PFSK-1 (cell line): ENCODE results near the gene TBCA.

Source experiments
- POLR2AphosphoS5 ChIP-seq: IDR thresholded peaks from 2 replicates; pipeline ENCODE4 v1.6.1; 2012; ENCODE audit warnings: low read depth, mild to moderate bottlenecking, control low read depth, low read length, moderate library complexity
- REST ChIP-seq, 2 experiments: IDR thresholded peaks; 2 replicates each; pipeline versions ENCODE4 v1.6.1 to v1.8.0; 2011 to 2012; ENCODE audit warnings: low read depth in 2 of 2, low read length in 2 of 2, control low read depth in 1 of 2, inconsistent platforms in 1 of 2, mild to moderate bottlenecking in 1 of 2, moderate library complexity in 1 of 2; ENCODE audit not compliant: insufficient read depth in 1 of 2
- SIN3A ChIP-seq: IDR thresholded peaks from 2 replicates; pipeline ENCODE4 v1.6.1; 2012; ENCODE audit warnings: mild to moderate bottlenecking, low read length, moderate library complexity, borderline replicate concordance; ENCODE audit not compliant: insufficient read depth
- TAF1 ChIP-seq: IDR thresholded peaks from 2 replicates; pipeline ENCODE4 v1.6.1; 2012; ENCODE audit warnings: low read length, control low read depth, borderline replicate concordance; ENCODE audit not compliant: insufficient read depth

DNA sequence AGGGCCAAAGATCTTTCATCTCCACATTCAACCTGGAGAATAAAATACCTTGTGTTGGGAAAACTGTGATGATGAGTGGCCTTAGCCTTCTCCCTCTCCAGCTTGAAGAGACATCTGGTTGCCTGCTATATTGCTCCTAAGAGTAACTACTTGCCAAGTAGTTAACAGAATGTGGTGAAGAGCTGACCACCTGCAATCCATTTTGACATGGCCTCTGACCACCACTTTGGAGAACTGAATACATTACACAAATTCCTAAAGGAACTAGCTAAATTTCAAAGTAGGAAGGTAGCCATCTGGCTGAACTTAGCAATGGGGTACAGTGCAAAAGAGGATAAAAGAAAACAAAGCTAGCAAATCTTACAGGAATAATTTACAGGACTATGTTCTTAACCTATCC, 7.2 kb downstream of the TBCA start:
- TF ChIP-seq POLR2AphosphoS5 (no peak), REST (IDR thresholded peaks at IDR 0.05; ENCODE audit: insufficient read depth in 1 of 2, low read depth in 2 of 2, low read length in 2 of 2) (no peak), TAF1 (no peak), SIN3A (no peak)
